Spleen (tissue), 11 donors: ENCODE results near the gene MLNR. TPM values are rescaled to one million over a fixed set of nuclear protein-coding genes. Genes with fewer than 3 reads are reported as not detected.

Source experiments
- DNase-seq: peaks from one replicate; pipeline ENCODE4 v3.0.0-alpha.2; 2020
- H3K27ac ChIP-seq, 8 donors: fragments of 200-600 bp; sonication (generic) in 7 of 8; 1 replicate in 4 of 8; 2 replicates in 4 of 8; pipeline versions ENCODE4 v1.5.0 to v1.8.0; 2016 to 2021; ENCODE audit warnings: inconsistent platforms in 4 of 8, mild to moderate bottlenecking in 4 of 8, moderate library complexity in 1 of 8
- H3K27me3 ChIP-seq, 7 donors: fragments of 200-600 bp; sonication (generic) in 6 of 7; replicated peaks in 1 of 7; 1 replicate in 4 of 7; 2 replicates in 3 of 7; pipeline versions ENCODE4 v1.5.0 to v1.8.0; 2016 to 2021; ENCODE audit warnings: inconsistent platforms in 3 of 7, mild to moderate bottlenecking in 1 of 7
- H3K36me3 ChIP-seq, 6 donors: fragments of 200-600 bp; sonication (generic) in 5 of 6; 1 replicate in 4 of 6; 2 replicates in 2 of 6; pipeline versions ENCODE4 v1.5.0 to v1.8.0; 2016 to 2021; ENCODE audit warnings: inconsistent platforms in 2 of 6
- H3K4me1 ChIP-seq, 6 donors: fragments of 200-600 bp; sonication (generic) in 5 of 6; 1 replicate in 3 of 6; 2 replicates in 3 of 6; pipeline versions ENCODE4 v1.5.0 to v1.8.0; 2016 to 2021; ENCODE audit warnings: inconsistent platforms in 3 of 6
- H3K4me3 ChIP-seq, 8 donors: fragments of 200-600 bp; sonication (generic) in 7 of 8; 1 replicate in 4 of 8; 2 replicates in 4 of 8; pipeline versions ENCODE4 v1.5.0 to v1.8.0; 2016 to 2021; ENCODE audit warnings: inconsistent platforms in 4 of 8, mild to moderate bottlenecking in 4 of 8, moderate library complexity in 2 of 8
- H3K9me3 ChIP-seq, 8 donors: fragments of 200-600 bp; sonication (generic) in 7 of 8; 1 replicate in 4 of 8; 2 replicates in 4 of 8; pipeline versions ENCODE4 v1.5.0 to v1.8.0; 2016 to 2021; ENCODE audit warnings: inconsistent platforms in 4 of 8
- POLR2A ChIP-seq, 3 donors: fragments of 450-650 bp; IDR thresholded peaks; one replicate each; pipeline ENCODE4 v1.5.1; 2017; ENCODE audit warnings: antibody characterized with exemption in 3 of 3, mild to moderate bottlenecking in 1 of 3
- POLR2AphosphoS5 ChIP-seq, 3 donors: sonication (generic); formaldehyde crosslinking; IDR thresholded peaks; one replicate each; pipeline ENCODE4 v1.5.1; 2017; ENCODE audit warnings: antibody characterized with exemption in 3 of 3
- WGBS, 5 donors: extraction: QIAGEN DNeasy Blood & Tissue Kit in 3 of 5; methylation state at CpG; one replicate each; pipeline versions ENCODE4 v1.1.5 to v1.1.7; 2013 to 2018; 5-methylcytosine and 5-hydroxymethylcytosine counted together
- intact Hi-C: fragments of 100-400 bp; cut with DNase I; formaldehyde crosslinking; loops from one replicate; pipeline ENCODE4 v1.15.0; 2023; ENCODE audit warnings: low total_unique reads
- polyA plus RNA-seq, 3 donors: library from polyadenylated mRNA; stranded (reverse); fragments of 200-250 nt; gene quantifications; one replicate each; pipeline ENCODE4 v1.2.1, GENCODE V29; 2013
- total RNA-seq, 7 donors: library from RNA; depleted of rRNA in 3 of 7; stranded (reverse); fragments of >200 nt in 3 of 7; fragmentation: NEBNext Ultra II Directional in 4 of 7; extraction: Animal tissue kit (Norgen Biotek cat#: 25700) in 4 of 7; gene quantifications; one replicate each; pipeline versions ENCODE4 v1.1.0 to v1.2.1, GENCODE V29; 2016 to 2021
- TF ChIP-seq, protein P1 (sequence below), 11 experiments: fragments of 200-600 bp in 7 of 11; fragments of 450-650 bp in 4 of 11; sonication (generic) in 4 of 11; IDR thresholded peaks in 8 of 11; conservative IDR thresholded peaks in 3 of 11; 1 replicate in 7 of 11; 2 replicates in 4 of 11; pipeline versions ENCODE4 v1.4.0 to v1.8.0; 2016 to 2021; ENCODE audit warnings: antibody characterized with exemption in 11 of 11, inconsistent platforms in 4 of 11, mild to moderate bottlenecking in 1 of 11
- donor health status: healthy with polysubstance abuse.
- donor health status: DM: no; HTN: no; CAD: no; lungs with moderate emphysema.
- donor health status: DM: no; HTN: no; CAD: no.
- donor health status: Bipolar disorder and iron deficiency.
- donor health status: healthy.
- donor health status: DM: no; HTN: no; CAD: no.
- donor health status: DM: yes; HTN: yes; CAD: no.

MLNR gene
- total and polyA plus RNA-seq, 10 donors, result 0.37 to 0.40 TPM; not detected in 8

- DNase-seq, result no peak
- peaks cover 0 to 23% (median 12%) of the 10 kb centered on the region in 7 donors for H3K27me3 ChIP-seq
- TF ChIP-seq POLR2A (IDR thresholded peaks at IDR 0.05) (no peak), POLR2AphosphoS5 (IDR thresholded peaks at IDR 0.05) (no peak)
- TF ChIP-seq, protein P1, sequence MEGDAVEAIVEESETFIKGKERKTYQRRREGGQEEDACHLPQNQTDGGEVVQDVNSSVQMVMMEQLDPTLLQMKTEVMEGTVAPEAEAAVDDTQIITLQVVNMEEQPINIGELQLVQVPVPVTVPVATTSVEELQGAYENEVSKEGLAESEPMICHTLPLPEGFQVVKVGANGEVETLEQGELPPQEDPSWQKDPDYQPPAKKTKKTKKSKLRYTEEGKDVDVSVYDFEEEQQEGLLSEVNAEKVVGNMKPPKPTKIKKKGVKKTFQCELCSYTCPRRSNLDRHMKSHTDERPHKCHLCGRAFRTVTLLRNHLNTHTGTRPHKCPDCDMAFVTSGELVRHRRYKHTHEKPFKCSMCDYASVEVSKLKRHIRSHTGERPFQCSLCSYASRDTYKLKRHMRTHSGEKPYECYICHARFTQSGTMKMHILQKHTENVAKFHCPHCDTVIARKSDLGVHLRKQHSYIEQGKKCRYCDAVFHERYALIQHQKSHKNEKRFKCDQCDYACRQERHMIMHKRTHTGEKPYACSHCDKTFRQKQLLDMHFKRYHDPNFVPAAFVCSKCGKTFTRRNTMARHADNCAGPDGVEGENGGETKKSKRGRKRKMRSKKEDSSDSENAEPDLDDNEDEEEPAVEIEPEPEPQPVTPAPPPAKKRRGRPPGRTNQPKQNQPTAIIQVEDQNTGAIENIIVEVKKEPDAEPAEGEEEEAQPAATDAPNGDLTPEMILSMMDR (IDR thresholded peaks at IDR 0.05 in 8 of 11, conservative IDR thresholded peaks at IDR 0.05 in 3 of 11), result no peak
- peak overlapping the region in 7 of 8 donors; percentile 37 to 83 (median 56) for H3K27ac ChIP-seq
- H3K36me3 ChIP-seq, result peaks cover 0 to 16% (median 0%) of the 10 kb centered on the region in 6 donors
- H3K9me3 ChIP-seq, result no peaks in the 10 kb centered on the region
- WGBS, 5 donors, result 52 to 70% (median 56%) methylated on average over 6 of the region's 6 CpGs
- intact Hi-C loops, result no loop called here
- peaks cover 0 to 43% (median 16%) of the 10 kb centered on the region in 6 donors for H3K4me1 ChIP-seq
- peak overlapping the region in 1 of 8 donors; percentile 36 for H3K4me3 ChIP-seq
Observed at GRCh38 chr13:49213997-49214916, 5.9 kb upstream of the MLNR start.

GRCh38 chr13:49214917-49215376, 5.2 kb upstream of the MLNR start:
- intact Hi-C loops, result no loop called here
- peaks cover 0 to 30% (median 19%) of the 10 kb centered on the region in 7 donors for H3K27me3 ChIP-seq
- H3K9me3 ChIP-seq, result no peaks in the 10 kb centered on the region
- peak overlapping the region in 1 of 8 donors; percentile 36 for H3K4me3 ChIP-seq
- TF ChIP-seq POLR2AphosphoS5 (IDR thresholded peaks at IDR 0.05) (peak; percentile 47 to 66 (median 66)), POLR2A (IDR thresholded peaks at IDR 0.05) (no peak)
- TF ChIP-seq, protein P1 (IDR thresholded peaks at IDR 0.05 in 8 of 11, conservative IDR thresholded peaks at IDR 0.05 in 3 of 11), result peak in 7 of 11 experiments; percentile 9 to 55 (median 42)
- peak overlapping the region in 7 of 8 donors; percentile 37 to 83 (median 56) for H3K27ac ChIP-seq
- peak; percentile 90 for DNase-seq
- WGBS, 5 donors, result 21 to 31% (median 26%) methylated on average over 6 of the region's 6 CpGs
- H3K36me3 ChIP-seq, result peaks cover 0 to 9% (median 0%) of the 10 kb centered on the region in 6 donors
- peaks cover 0 to 50% (median 22%) of the 10 kb centered on the region in 6 donors for H3K4me1 ChIP-seq

DNA sequence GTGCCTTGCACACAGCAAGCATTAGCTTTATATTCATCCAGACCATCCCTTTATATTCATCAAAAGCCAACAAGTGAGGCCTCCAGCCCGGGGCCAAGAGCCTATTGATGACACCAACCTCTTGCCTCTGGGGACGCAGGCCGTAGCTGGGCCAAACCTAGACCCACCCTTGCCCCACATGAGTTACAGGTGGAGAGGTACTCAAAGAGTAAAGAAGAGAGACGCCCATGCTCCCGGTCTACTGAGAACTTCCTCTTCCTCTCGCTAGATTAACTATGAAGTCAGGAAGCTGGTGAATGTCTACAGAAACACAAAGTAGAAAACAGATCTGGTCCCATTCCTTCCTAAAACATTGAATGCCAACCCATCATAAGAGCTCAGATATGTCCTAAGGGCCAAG, 3.8 kb upstream of the MLNR start:
- Histone ChIP-seq H3K9me3 (no peaks in the 10 kb centered on the region), H3K36me3 (peaks cover 0 to 3% (median 0%) of the 10 kb centered on the region in 6 donors), H3K27me3 (peaks cover 0 to 44% (median 33%) of the 10 kb centered on the region in 7 donors), H3K27ac (peak overlapping the region in 3 of 8 donors; percentile 4 to 83 (median 29)), H3K4me3 (no peak overlapping the region), H3K4me1 (peaks cover 0 to 64% (median 36%) of the 10 kb centered on the region in 6 donors)
- intact Hi-C loops, result no loop called here
- TF ChIP-seq POLR2AphosphoS5 (IDR thresholded peaks at IDR 0.05) (no peak), POLR2A (IDR thresholded peaks at IDR 0.05) (no peak)
- TF ChIP-seq, protein P1 (IDR thresholded peaks at IDR 0.05 in 8 of 11, conservative IDR thresholded peaks at IDR 0.05 in 3 of 11), result no peak
- no peak for DNase-seq
- WGBS, 5 donors, result 57 to 73% (median 60%) methylated on average over 6 of the region's 6 CpGs
